Neuron (in vitro differentiated cells): ENCODE data around the gene LINGO1.

ENCODE experiments used
- H2AFZ ChIP-seq: one replicate; pipeline ENCODE4 v1.6.1; 2013; ENCODE audit warnings: low read depth, mild to moderate bottlenecking, inconsistent platforms, low read length, moderate library complexity
- H3K27me3 ChIP-seq: one replicate; pipeline ENCODE4 v1.6.1; 2013; ENCODE audit warnings: low read length; ENCODE audit not compliant: insufficient read depth
- H3K36me3 ChIP-seq: one replicate; pipeline ENCODE4 v1.6.1; 2013; ENCODE audit warnings: low read length; ENCODE audit not compliant: insufficient read depth
- H3K4me1 ChIP-seq: one replicate; pipeline ENCODE4 v1.6.1; 2013; ENCODE audit warnings: low read length; ENCODE audit not compliant: insufficient read depth
- H3K4me3 ChIP-seq: 2 replicates; pipeline ENCODE4 v1.5.1; 2013; ENCODE audit warnings: mild to moderate bottlenecking, low read length, moderate library complexity
- H3K9me3 ChIP-seq: one replicate; pipeline ENCODE4 v1.6.1; 2013; ENCODE audit warnings: low read length

The LINGO1 gene

GRCh38 chr15:77632534-77633133 is at the start of gene LINGO1:
TSS of gene LINGO1 (minus strand) at chr15:77632912. CDS start at chr15:77632315, 597 bp downstream.
- H3K4me1 ChIP-seq = peaks cover 31% of the 10 kb centered on the region
- peaks cover 21% of the 10 kb centered on the region for H3K27me3 ChIP-seq
- no peaks in the 10 kb centered on the region for H3K36me3 ChIP-seq
- peak within 1 kb of the TSS; percentile 61 for H3K4me3 ChIP-seq
- no peaks in the 10 kb centered on the region for H3K9me3 ChIP-seq
- H2AFZ ChIP-seq = peak within 1 kb of the TSS; percentile 46

GRCh38 chr15:77681362-77681761 is 48.6 kb upstream of the LINGO1 start:
- Histone ChIP-seq H2AFZ (no peak overlapping the region), H3K27me3 (no peaks in the 10 kb centered on the region), H3K4me3 (no peak overlapping the region), H3K9me3 (no peaks in the 10 kb centered on the region), H3K4me1 (peaks cover 6% of the 10 kb centered on the region), H3K36me3 (no peaks in the 10 kb centered on the region)

GRCh38 chr15:77676569-77677375 is 44.1 kb upstream of the LINGO1 start:
- H3K36me3 ChIP-seq = no peaks in the 10 kb centered on the region
- peaks cover 2% of the 10 kb centered on the region for H3K9me3 ChIP-seq
- H2AFZ ChIP-seq = no peak overlapping the region
- no peak overlapping the region for H3K4me3 ChIP-seq
- H3K27me3 ChIP-seq = peaks cover 4% of the 10 kb centered on the region
- peaks cover 10% of the 10 kb centered on the region for H3K4me1 ChIP-seq

GRCh38 chr15:77675806-77676415 is 43.2 kb upstream of the LINGO1 start:
- no peak overlapping the region for H2AFZ ChIP-seq
- peaks cover 6% of the 10 kb centered on the region for H3K27me3 ChIP-seq

GRCh38 chr15:77674327-77674726 is 41.6 kb upstream of the LINGO1 start:
- Histone ChIP-seq H3K4me1 (peaks cover 10% of the 10 kb centered on the region), H3K36me3 (no peaks in the 10 kb centered on the region), H2AFZ (no peak overlapping the region), H3K9me3 (peaks cover 2% of the 10 kb centered on the region), H3K27me3 (peaks cover 7% of the 10 kb centered on the region), H3K4me3 (no peak overlapping the region)

More at GRCh38 chr15:77675806-77676415, 43.2 kb upstream of the LINGO1 start:
- Histone ChIP-seq H3K9me3 (peaks cover 2% of the 10 kb centered on the region), H3K4me1 (peaks cover 10% of the 10 kb centered on the region), H3K4me3 (no peak overlapping the region), H3K36me3 (no peaks in the 10 kb centered on the region)

GRCh38 chr15:77673866-77674265 is 41.2 kb upstream of the LINGO1 start:
- Histone ChIP-seq H3K9me3 (peaks cover 2% of the 10 kb centered on the region), H3K4me1 (peaks cover 10% of the 10 kb centered on the region), H3K36me3 (no peaks in the 10 kb centered on the region), H3K4me3 (no peak overlapping the region), H3K27me3 (peaks cover 10% of the 10 kb centered on the region), H2AFZ (no peak overlapping the region)

GRCh38 chr15:77672135-77672534 is 39.4 kb upstream of the LINGO1 start:
- Histone ChIP-seq H3K27me3 (peaks cover 13% of the 10 kb centered on the region), H3K9me3 (peaks cover 2% of the 10 kb centered on the region), H3K36me3 (no peaks in the 10 kb centered on the region), H3K4me3 (no peak overlapping the region), H3K4me1 (peaks cover 10% of the 10 kb centered on the region), H2AFZ (no peak overlapping the region)

GRCh38 chr15:77671362-77672056 is 38.8 kb upstream of the LINGO1 start:
- H3K4me3 ChIP-seq = no peak overlapping the region
- no peaks in the 10 kb centered on the region for H3K36me3 ChIP-seq
- peaks cover 5% of the 10 kb centered on the region for H3K4me1 ChIP-seq
- H3K9me3 ChIP-seq = peaks cover 2% of the 10 kb centered on the region
- no peak overlapping the region for H2AFZ ChIP-seq
- H3K27me3 ChIP-seq = peaks cover 13% of the 10 kb centered on the region

- Histone ChIP-seq H3K4me1 (peaks cover 1% of the 10 kb centered on the region), H3K27me3 (peaks cover 13% of the 10 kb centered on the region), H2AFZ (no peak overlapping the region), H3K9me3 (peaks cover 2% of the 10 kb centered on the region), H3K4me3 (no peak overlapping the region), H3K36me3 (no peaks in the 10 kb centered on the region)
Observed at GRCh38 chr15:77670558-77671361, 38.0 kb upstream of the LINGO1 start.

- Histone ChIP-seq H3K4me3 (no peak overlapping the region), H2AFZ (no peak overlapping the region), H3K36me3 (no peaks in the 10 kb centered on the region), H3K9me3 (peaks cover 2% of the 10 kb centered on the region), H3K4me1 (no peaks in the 10 kb centered on the region), H3K27me3 (peaks cover 13% of the 10 kb centered on the region)
Observed at GRCh38 chr15:77669896-77670295, 37.2 kb upstream of the LINGO1 start.

- Histone ChIP-seq H3K36me3 (no peaks in the 10 kb centered on the region), H3K27me3 (peaks cover 10% of the 10 kb centered on the region), H3K4me1 (peaks cover 4% of the 10 kb centered on the region), H2AFZ (no peak overlapping the region), H3K9me3 (no peaks in the 10 kb centered on the region), H3K4me3 (no peak overlapping the region)
Observed at GRCh38 chr15:77667338-77668234, 34.9 kb upstream of the LINGO1 start.

GRCh38 chr15:77666296-77666660 is 33.6 kb upstream of the LINGO1 start:
- Histone ChIP-seq H3K36me3 (no peaks in the 10 kb centered on the region), H2AFZ (no peak overlapping the region), H3K9me3 (no peaks in the 10 kb centered on the region), H3K4me1 (peaks cover 4% of the 10 kb centered on the region), H3K27me3 (peaks cover 13% of the 10 kb centered on the region), H3K4me3 (no peak overlapping the region)
